Fibroblast of gingiva (primary cell): ENCODE results near the gene CYP1B1.
A peak's percentile ranks its signal among the peaks of the same experiment; 100 is the strongest.
"Not testable (repeated sequence)": the region's sequence is repeated elsewhere in the genome, so short reads cannot be mapped to it uniquely, and the experiment has no call there.

ENCODE experiments used
- DNase-seq: peaks from one replicate; pipeline ENCODE4 v3.0.0-alpha.2; 2011; ENCODE audit warnings: low read depth

The CYP1B1 gene

DNA sequence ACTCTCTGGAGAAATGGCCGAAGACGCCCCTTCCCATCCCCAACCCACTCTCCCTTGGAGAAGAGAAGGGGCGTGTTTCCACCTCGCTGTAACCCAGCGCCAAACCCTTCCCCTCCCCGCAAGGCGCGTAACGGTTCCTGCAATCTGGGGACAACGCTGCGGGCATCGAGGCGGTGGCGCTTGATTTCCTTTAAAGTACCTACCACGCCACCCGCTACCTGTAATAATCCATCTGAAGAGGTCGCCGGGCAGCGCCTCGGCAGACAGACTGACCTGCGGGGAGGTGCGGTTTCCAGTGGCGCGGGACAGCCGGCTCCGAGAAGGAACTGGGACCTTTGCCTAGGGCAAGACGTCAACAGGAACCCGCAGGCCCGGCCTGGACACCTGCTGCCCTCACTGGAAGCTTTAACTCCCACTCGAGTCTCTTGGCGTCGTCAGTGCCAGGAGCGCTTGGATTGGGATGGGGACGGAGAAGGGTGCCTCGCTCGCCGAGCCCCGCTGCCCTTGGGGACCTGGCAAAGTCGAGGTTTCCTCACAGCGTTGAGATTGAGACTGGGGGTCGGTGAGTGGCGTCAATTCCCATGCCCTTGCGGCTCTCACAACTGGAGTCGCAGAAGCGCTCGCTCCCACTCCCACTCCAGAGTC lies at the start of gene CYP1B1:
TSS of gene CYP1B1 (minus strand) at position 645 of the 645 bp plus-strand sequence. CDS start 763 bp downstream, outside the sequence.
- DNase-seq: no peak

DNA sequence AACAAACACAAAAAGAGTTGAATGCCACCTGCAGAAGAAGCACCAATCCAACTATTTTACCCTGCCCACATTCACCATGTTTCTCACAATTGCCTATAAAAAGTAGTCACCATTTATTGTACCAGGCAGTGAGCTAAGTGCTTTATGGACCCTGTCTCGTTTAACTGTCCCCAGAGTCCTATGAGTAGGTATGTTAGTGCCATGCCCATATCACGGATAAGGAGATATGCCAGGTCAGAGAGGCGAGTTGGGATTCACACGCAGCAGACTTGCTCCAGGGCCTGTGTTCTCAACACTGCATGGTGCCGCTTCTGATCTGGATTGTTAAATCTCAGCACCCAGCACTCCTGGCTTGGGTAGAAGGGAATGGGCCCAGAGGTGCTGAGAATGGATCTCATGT lies 49.1 kb upstream of the CYP1B1 start:
- DNase-seq: no peak

DNA sequence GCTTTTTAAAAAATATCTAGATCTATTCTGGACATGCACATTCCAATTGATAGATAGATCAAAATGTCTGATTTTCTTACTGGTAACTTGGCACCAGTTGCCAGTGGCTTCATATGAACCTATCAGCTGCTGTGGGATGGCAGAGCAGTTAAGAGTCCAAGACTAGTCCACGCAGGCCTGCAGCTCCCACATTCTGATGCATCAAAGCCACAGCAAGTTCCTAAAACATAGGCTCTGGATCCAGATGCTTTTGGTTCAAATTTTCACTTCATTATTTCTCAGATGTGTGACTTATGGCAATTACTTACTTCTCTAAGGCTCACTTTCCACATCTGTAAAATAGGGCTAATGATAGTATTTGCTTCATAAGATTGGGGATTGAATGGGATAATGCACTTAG lies 48.0 kb upstream of the CYP1B1 start:
- no peak for DNase-seq

GRCh38 chr2:38122344-38122743 lies 46.4 kb upstream of the CYP1B1 start:
- DNase-seq: peak; percentile 84

GRCh38 chr2:38121481-38121880 lies 45.5 kb upstream of the CYP1B1 start:
- no peak for DNase-seq

- no peak for DNase-seq
Observed at GRCh38 chr2:38120829-38121228, 44.9 kb upstream of the CYP1B1 start.

- no peak for DNase-seq
Observed at GRCh38 chr2:38120264-38120592, 44.3 kb upstream of the CYP1B1 start.

- peak; percentile 82 for DNase-seq
Observed at GRCh38 chr2:38116762-38117161, 40.8 kb upstream of the CYP1B1 start.

- peak; percentile 53 for DNase-seq
Observed at GRCh38 chr2:38115216-38116032, 39.5 kb upstream of the CYP1B1 start.

GRCh38 chr2:38113981-38114708 lies 38.2 kb upstream of the CYP1B1 start:
- peak; percentile 42 for DNase-seq

- DNase-seq: no peak
Observed at GRCh38 chr2:38113051-38113450, 37.1 kb upstream of the CYP1B1 start.

- DNase-seq: not testable (repeated sequence)
Observed at GRCh38 chr2:38111350-38111749, 35.4 kb upstream of the CYP1B1 start.

GRCh38 chr2:38109732-38110181 lies 33.8 kb upstream of the CYP1B1 start:
- DNase-seq: peak; percentile 71

- no peak for DNase-seq
Observed at GRCh38 chr2:38108907-38109731, 33.2 kb upstream of the CYP1B1 start.

DNA sequence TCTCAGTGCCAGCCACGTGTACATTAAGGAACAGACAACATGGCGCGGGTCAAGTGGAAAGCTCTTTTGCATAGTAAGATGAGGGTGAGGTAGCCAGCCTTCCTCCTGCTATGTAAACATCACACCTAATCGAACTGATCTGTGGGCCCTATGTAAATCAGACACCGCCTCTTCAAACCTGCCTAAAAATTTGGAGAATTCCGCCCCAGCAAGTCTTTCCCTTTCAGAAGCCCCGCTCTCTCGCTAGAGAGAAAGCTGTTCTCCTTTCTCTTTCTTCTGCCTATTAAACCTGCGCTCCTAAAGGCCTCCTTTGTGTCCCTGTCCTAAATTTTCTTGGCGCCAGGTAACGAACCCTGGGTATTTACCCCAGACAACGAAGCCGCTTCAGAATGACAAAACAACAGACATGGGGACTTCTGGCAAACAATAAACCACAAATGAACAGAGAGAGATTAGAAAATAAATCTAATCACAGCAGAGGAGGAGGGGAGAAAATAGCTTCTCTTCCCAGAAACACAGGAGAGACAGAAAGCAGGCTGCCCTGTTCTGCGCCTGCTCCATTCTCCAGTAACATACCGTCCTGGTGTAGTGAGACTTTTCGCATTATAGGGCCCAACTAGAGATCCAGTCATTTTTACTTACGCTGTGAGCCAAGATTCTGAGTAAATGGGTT lies 31.9 kb upstream of the CYP1B1 start:
- no peak for DNase-seq

DNA sequence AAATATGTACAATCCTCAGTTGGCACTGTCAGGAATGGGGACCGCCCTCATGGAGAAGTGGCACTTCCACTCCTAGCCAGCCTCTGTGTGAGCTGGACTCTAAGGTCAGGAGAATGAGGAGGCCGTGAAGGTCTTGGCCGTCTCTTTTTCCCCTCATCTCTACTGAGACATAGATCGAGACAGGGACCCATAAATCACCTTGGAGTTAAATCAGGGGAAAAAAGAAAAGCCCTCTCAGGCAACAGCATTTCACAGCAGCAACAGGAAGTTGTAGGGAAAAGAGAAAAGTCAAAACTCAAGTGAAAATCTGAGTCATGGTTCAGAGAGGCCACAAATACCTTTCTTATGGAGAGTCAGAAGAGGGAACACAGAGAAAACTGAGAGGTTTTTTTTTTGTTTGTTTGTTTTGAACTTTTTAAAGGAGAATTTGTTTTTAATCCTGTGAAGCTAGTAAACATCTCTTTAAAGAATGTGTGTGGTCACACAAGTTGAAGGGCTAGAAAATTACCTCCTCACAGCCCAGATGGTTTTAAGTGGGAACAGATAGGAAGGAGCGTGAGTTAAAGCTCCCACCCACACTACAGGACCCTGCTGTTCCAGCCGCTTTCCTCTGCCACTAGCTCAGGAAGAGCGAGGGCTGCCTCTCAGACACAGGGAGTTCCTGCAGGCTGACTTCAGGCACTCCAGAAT lies 30.6 kb upstream of the CYP1B1 start:
- DNase-seq: peak; percentile 55

DNA sequence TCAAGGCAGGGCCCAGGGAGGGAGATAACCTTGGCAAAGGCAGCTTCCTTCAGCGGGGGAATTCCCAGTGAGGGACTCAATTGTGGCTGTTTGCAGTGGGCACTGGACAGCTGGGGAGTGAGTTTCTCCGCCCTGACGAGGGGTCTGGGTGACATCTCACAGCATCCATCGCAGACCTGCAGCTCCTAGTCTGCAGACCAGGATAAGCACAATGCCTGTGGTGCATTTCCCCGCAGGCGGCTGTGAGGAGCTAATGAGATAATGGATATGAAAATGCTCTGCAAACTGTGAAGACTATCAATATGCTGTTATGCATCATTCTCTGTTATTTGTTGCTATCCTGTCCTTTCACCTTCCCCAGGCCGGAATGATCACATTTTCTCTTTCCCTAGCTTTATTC lies 30.0 kb upstream of the CYP1B1 start:
- DNase-seq: no peak

GRCh38 chr2:38104598-38104997 lies 28.6 kb upstream of the CYP1B1 start:
- no peak for DNase-seq

DNA sequence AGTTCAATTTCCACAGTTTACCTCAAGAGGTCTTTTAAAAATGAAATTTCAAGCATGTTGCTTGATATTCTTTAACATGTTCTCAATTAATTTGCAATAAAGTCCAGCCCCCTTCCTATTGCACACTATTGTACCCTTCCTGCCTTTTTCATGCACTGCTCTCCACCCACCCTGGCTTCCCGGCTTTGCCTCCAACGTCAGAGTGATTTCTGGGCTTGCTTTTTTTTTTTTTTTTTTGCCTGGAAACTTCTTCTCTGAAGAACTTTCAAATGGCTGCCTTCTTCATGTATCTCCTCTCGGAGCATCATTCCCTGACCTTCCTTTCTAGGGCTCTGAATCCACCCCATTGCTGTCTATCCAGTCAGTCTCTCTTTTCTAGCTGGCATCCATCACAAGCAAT lies 24.4 kb upstream of the CYP1B1 start:
- no peak for DNase-seq

DNA sequence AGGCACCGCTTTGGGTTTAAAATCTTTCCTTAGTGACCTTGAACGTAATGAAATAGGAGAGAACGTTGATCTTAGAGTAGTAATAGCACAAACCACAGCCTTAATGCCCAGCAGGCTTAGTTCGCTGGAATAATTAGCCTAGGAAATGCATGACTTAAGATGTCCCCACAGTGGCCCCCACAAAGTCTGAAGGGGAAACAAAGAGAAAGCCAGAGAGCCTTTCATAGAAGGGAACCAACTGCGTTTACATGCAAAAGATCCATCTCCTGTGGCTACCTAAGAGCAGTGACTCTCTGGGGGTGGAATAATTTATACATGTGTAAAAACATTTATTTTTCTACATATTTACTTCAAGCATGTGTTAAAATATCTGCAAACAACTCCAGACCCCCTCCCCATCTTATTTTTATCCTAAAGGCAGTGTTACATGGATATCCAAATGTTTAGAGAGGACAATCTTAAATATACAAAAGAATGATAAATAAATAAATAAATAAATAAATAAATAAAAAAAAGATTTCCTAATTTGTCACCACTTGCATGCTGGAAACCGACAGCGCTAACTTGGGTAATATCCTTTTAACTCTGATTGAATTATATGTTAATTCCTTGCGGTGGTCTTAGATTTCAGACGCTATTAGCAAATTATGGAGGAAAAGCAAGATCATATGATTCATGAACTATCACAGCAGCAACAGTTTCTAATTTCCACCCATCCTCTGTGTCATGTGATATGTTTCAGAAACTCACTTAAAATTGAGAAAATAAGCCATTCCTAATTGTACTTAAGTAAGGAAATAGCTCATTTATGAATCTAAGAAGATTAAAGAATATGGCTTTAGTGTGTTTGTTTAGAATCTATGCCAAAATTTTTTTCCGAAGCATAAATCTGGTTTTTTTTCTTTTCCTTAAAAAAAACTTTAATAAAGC lies 23.4 kb upstream of the CYP1B1 start:
- no peak for DNase-seq
